Stimulated activated CD4-positive, alpha-beta T cell treated with anti-CD3 and anti-CD28 coated beads, TNF-alpha, amount 100 ng/mL, for 48 hours (primary cell): ENCODE data around the gene R3HDML.

Experiments used
- DNase-seq, 3 donors: peaks; one replicate each; pipeline ENCODE4 v3.0.0-alpha.2; 2020; ENCODE audit warnings: low read depth in 3 of 3

Gene R3HDML

GRCh38 chr20:44364068-44364467 is 27.2 kb downstream of the R3HDML start:
- DNase-seq = no peak

- no peak for DNase-seq
Observed at GRCh38 chr20:44364780-44365179, 27.9 kb downstream of the R3HDML start.

- no peak for DNase-seq
Observed at GRCh38 chr20:44367746-44368145, 30.9 kb downstream of the R3HDML start.

DNA sequence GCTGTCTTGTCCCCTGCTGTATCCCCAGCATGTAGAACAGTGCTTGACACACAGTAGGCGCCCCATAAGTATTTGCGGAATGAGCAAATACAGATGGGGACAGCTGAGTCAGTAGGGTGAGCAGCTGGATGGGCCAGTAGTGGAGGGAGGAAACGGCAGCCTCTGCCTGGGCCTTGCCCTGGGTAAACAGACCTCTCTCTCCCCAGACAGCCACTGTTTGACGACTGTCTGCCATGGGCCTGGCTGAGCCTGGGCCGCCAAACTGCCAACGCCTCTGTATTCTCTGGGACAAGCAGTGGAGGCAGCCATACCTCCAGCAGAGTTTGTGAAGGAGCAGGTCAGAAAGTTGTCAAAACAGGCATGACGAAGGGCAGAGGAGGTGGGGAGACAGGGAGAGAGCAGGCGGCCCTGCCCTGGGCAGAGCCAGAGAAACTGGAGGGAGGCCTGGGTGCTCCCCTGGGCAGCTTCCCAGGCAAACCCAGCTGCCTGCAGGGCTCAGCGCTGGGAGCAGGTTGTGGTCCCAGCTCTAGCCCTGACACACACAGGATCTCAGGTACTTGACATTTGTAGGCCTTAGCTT is 33.9 kb downstream of the R3HDML start:
- no peak for DNase-seq

- DNase-seq = no peak
Observed at GRCh38 chr20:44382641-44383040, 45.8 kb downstream of the R3HDML start.

GRCh38 chr20:44384423-44385027 is 47.7 kb downstream of the R3HDML start:
- DNase-seq = peak; percentile 62 to 81 (median 74)

GRCh38 chr20:44388466-44389023 is 51.7 kb downstream of the R3HDML start:
- peak; percentile 44 to 67 (median 62) for DNase-seq

DNA sequence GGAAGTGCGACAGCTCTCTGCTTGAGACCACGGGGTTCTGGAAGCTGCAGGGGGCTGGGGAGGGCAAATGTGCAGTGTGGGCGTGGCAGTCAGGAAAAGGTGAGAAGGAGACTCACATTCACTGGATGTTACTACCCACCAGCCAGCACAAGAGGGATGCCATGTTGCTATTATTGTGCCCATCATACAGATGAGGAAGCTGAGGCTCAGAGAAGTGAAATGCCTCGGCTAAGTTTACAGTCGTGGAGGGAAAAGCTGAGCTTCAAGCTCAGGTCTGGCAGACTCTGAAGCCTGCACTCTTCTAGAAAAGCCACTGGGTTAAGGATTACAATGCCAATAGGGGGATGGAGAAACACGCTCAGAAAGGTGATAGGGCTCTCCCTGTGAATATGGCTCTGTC is 53.0 kb downstream of the R3HDML start:
- DNase-seq = no peak

- no peak for DNase-seq
Observed at GRCh38 chr20:44390280-44390679, 53.4 kb downstream of the R3HDML start.

GRCh38 chr20:44392088-44392775 is 55.4 kb downstream of the R3HDML start:
- DNase-seq = no peak

GRCh38 chr20:44392776-44393607 is 56.1 kb downstream of the R3HDML start:
- DNase-seq = no peak

- no peak for DNase-seq
Observed at GRCh38 chr20:44393608-44394451, 57.0 kb downstream of the R3HDML start.

- DNase-seq = no peak
Observed at GRCh38 chr20:44394452-44394701, 57.5 kb downstream of the R3HDML start.

DNA sequence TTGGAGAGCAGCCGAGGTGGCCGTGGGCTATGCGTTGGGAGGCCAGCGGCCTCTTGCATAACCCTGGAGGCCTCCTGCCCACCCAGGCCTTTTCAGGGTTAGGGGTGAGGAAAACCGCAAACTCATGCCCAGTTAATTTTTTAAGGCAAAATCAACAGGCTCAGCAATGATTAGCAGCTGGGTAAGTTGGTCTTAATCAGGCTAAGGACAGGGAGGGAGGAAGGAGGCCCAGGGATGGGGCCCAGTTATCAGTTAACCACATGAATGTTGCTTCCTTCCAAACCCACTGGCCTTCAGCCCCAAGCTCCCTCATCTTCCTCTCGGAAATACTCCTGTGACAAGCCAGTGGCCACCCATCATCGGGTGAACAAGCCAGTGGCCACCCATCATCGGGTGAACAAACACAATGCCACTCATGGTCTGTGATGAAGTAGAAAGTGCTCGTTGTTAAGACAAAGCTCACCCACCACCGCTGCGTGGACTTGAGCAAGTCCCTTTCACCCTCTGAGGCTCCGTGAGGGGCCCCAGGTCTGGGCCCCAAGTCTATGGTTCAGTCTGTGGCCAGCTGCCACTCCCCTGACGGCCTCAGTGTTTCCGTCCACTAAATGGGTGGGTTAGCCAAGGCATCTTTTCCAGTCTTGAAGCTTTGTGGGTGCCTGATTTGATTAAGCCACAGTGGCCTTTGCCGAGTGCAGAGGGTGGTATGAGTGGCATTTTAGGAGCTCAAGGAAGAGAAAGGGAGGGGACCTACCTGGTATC is 58.0 kb downstream of the R3HDML start:
- no peak for DNase-seq

- DNase-seq = no peak
Observed at GRCh38 chr20:44395461-44396340, 58.9 kb downstream of the R3HDML start.

- no peak for DNase-seq
Observed at GRCh38 chr20:44396369-44397130, 59.7 kb downstream of the R3HDML start.

GRCh38 chr20:44398335-44398734 is 61.5 kb downstream of the R3HDML start:
- no peak for DNase-seq

- DNase-seq = no peak
Observed at GRCh38 chr20:44399446-44399845, 62.6 kb downstream of the R3HDML start.

DNA sequence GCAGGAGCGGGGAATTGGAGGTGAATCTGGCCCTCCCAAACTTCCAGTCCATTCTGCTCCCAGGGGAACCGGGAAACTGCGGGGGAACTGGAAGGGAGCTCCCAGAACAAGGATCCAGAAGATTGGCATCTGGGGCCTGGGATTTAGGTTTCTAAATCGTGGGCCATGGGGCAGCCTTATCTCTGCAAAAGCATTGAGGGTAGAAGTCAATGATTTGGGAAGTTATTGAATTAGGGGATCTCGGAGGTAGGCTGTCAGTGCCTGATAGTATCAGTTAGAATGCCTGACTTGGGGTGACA is 63.8 kb downstream of the R3HDML start:
- no peak for DNase-seq
